Activated CD8-positive, alpha-beta T cell treated with anti-CD3 and anti-CD28 coated beads for 36 hours (primary cell): ENCODE results near the gene HEXD. TPM values are rescaled to one million over a fixed set of nuclear protein-coding genes. Genes with fewer than 3 reads are reported as not detected.
"Not testable (repeated sequence)": the region's sequence is repeated elsewhere in the genome, so short reads cannot be mapped to it uniquely, and the experiment has no call there.

Experiments used
- ATAC-seq: fragments of 200-7000 bp; cut with Tn5 transposase; one replicate; pipeline ENCODE4 v1.10.0; 2021; ENCODE audit warnings: mild to moderate bottlenecking, moderate library complexity
- CTCF ChIA-PET: fragments of 350-600 bp; sonication (Branson Sonifier 250); formaldehyde crosslinking; loops from one replicate; lab custom pipeline; 2021; ENCODE audit warnings: antibody characterized with exemption; lab: Charles Lee
- POLR2A ChIA-PET: fragments of 350-600 bp; sonication (Branson Sonifier 250); formaldehyde crosslinking; loops from one replicate; lab custom pipeline; 2021; ENCODE audit warnings: antibody characterized with exemption; lab: Charles Lee
- DNase-seq: peaks from one replicate; pipeline ENCODE4 v3.0.0-alpha.2; 2020
- H3K27ac Mint-ChIP-seq: one replicate; pipeline ENCODE4 v1.8.0; 2021; ENCODE audit warnings: mild to moderate bottlenecking, mixed read lengths
- H3K27me3 Mint-ChIP-seq: one replicate; pipeline ENCODE4 v1.8.0; 2021; ENCODE audit warnings: mixed read lengths
- H3K36me3 Mint-ChIP-seq: one replicate; pipeline ENCODE4 v1.8.0; 2021; ENCODE audit warnings: low read depth, mixed read lengths
- H3K4me1 Mint-ChIP-seq: one replicate; pipeline ENCODE4 v1.8.0; 2021; ENCODE audit warnings: low read depth, mixed read lengths
- H3K4me3 Mint-ChIP-seq: one replicate; pipeline ENCODE4 v1.8.0; 2021; ENCODE audit warnings: mild to moderate bottlenecking, moderate library complexity, mixed read lengths
- H3K9me3 Mint-ChIP-seq: one replicate; pipeline ENCODE4 v1.8.0; 2021; ENCODE audit warnings: mixed read lengths
- CTCF ChIP-seq: fragments of 200-600 bp; IDR thresholded peaks from one replicate; pipeline ENCODE4 v1.8.0; 2022; ENCODE audit warnings: antibody characterized with exemption, mild to moderate bottlenecking
- intact Hi-C: fragments of 100-400 bp; cut with micrococcal nuclease; formaldehyde crosslinking; loops from one replicate; pipeline ENCODE4 v1.10.0; 2022
- total RNA-seq, 2 experiments: library from RNA; stranded (reverse); gene quantifications; one replicate each; pipeline ENCODE4 v1.2.3, GENCODE V29; 2021

HEXD gene
- total RNA-seq, 2 experiments from 2014 or later = 21.8 to 21.9 TPM

DNA sequence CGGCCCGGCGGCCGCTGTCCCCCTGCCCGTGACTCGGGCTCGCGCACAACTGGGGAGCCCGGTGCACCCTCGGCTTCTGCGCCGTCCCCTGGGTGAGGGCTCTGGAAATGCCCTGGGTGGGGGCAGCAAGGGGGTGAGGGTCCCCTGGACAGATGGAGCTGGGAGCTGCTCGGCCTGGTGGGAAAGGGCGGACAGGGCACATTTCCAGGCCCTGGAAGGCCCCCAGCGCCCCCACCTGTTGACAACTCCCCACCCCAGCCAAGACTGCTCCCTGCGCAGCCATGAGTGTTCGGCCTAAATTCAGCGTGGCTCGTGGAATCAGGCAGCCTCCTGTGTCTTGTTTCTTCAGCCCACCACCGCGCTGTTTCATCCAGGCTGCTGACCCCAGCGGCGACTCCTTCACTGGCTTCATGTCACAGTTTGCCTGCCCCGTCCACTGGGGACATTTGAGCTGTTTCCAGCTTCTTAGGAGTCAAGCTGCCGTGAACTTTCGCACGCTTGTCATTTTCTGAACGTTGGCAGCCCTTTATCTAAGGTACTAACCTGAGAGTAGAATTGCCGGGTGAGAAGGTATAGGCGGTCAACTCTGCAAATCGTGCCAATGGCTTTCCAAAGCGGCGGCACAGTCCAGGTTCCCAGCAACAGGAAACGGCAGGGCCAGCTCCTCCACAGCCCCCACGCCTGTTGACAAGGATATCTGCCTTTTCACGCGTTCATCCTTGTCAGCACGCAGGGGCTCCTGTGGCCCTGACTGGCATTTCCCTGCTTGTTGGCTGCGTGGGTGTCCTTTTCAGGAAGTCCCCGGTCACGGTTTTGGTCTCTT, 45.7 kb upstream of the HEXD start:
- Mint-ChIP-seq H3K4me1 (peaks cover 18% of the 10 kb centered on the region), H3K36me3 (no peaks in the 10 kb centered on the region), H3K27ac (no peak overlapping the region), H3K27me3 (peaks cover 35% of the 10 kb centered on the region), H3K4me3 (peak overlapping the region; percentile 14), H3K9me3 (no peaks in the 10 kb centered on the region)
- DNase-seq (peak; percentile 33), ATAC-seq (no peak)
- POLR2A ChIA-PET = interaction anchor here (0.6 to 1.1 kb wide), 4 partner anchors 9 to 45 kb away, joined by 3 read pairs; no protein-coding TSS in a partner anchor
- intact Hi-C loops = no loop called here
- CTCF ChIA-PET = no interaction called here
- TF ChIP-seq CTCF = no peak

GRCh38 chr17:82373072-82373452, 45.1 kb upstream of the HEXD start:
- H3K27ac Mint-ChIP-seq, H3K9me3 Mint-ChIP-seq, DNase-seq, H3K36me3 Mint-ChIP-seq, ATAC-seq, intact Hi-C loops: not testable (repeated sequence)
- H3K4me3 Mint-ChIP-seq = peak overlapping the region; percentile 14
- H3K27me3 Mint-ChIP-seq = peaks cover 32% of the 10 kb centered on the region
- ChIA-PET POLR2A (interaction anchor here (0.6 to 1.1 kb wide), 3 partner anchors 11 to 44 kb away, joined by 3 read pairs; no protein-coding TSS in a partner anchor), CTCF (interaction anchor here (0.6 kb wide), 1 partner anchor 41 kb away, joined by 3 read pairs; no protein-coding TSS in a partner anchor)
- H3K4me1 Mint-ChIP-seq = peaks cover 18% of the 10 kb centered on the region

- no peak overlapping the region for H3K27ac Mint-ChIP-seq
- no peak for TF ChIP-seq CTCF
- H3K27me3 Mint-ChIP-seq = peaks cover 34% of the 10 kb centered on the region
- H3K36me3 Mint-ChIP-seq = no peaks in the 10 kb centered on the region
- no peaks in the 10 kb centered on the region for H3K9me3 Mint-ChIP-seq
- peaks cover 18% of the 10 kb centered on the region for H3K4me1 Mint-ChIP-seq
- DNase-seq = no peak
- ATAC-seq = no peak
- intact Hi-C loops = no loop called here
- no peak overlapping the region for H3K4me3 Mint-ChIP-seq
- POLR2A ChIA-PET = interaction anchor here (0.9 kb wide), 1 partner anchor 12 kb away, joined by 3 read pairs; no protein-coding TSS in a partner anchor
- CTCF ChIA-PET = interaction anchor here (0.6 kb wide), 1 partner anchor 40 kb away, joined by 3 read pairs; no protein-coding TSS in a partner anchor
Observed at GRCh38 chr17:82373731-82374625, 44.2 kb upstream of the HEXD start.

GRCh38 chr17:82374626-82375331, 43.4 kb upstream of the HEXD start:
- no peak overlapping the region for H3K4me3 Mint-ChIP-seq
- ATAC-seq (no peak), DNase-seq (no peak)
- no peaks in the 10 kb centered on the region for H3K9me3 Mint-ChIP-seq
- ChIA-PET CTCF (no interaction called here), POLR2A (no interaction called here)
- intact Hi-C loops = no loop called here
- peaks cover 18% of the 10 kb centered on the region for H3K4me1 Mint-ChIP-seq
- peaks cover 35% of the 10 kb centered on the region for H3K27me3 Mint-ChIP-seq
- no peaks in the 10 kb centered on the region for H3K36me3 Mint-ChIP-seq
- no peak for TF ChIP-seq CTCF
- H3K27ac Mint-ChIP-seq = no peak overlapping the region
